HepG2 (cell line): Measurements from ENCODE around the gene LTB4R2. TPM values are rescaled to one million over a fixed set of nuclear protein-coding genes. Genes with fewer than 3 reads are reported as not detected.
A peak's percentile ranks its signal among the peaks of the same experiment; 100 is the strongest.

Source experiments
- IKZF4 ChIP-seq: sonication (generic); formaldehyde crosslinking; IDR thresholded peaks from 2 replicates; pipeline ENCODE4 v1.5.1; 2020; ENCODE audit warnings: borderline replicate concordance, mild to moderate bottlenecking, low read depth, missing genetic modification reagents; ENCODE audit errors: not compliant biosample characterization
- IRF1 ChIP-seq: sonication (generic); formaldehyde crosslinking; IDR thresholded peaks from 2 replicates; pipeline ENCODE4 v1.4.0; 2020; ENCODE audit warnings: low read depth, mild to moderate bottlenecking, missing genetic modification reagents
- IRX3 ChIP-seq: sonication (generic); formaldehyde crosslinking; IDR thresholded peaks from 2 replicates; pipeline ENCODE4 v1.8.1; 2023; ENCODE audit warnings: mild to moderate bottlenecking, low read depth, missing genetic modification reagents, borderline replicate concordance
- JDP2 ChIP-seq: sonication (generic); formaldehyde crosslinking; IDR thresholded peaks from 2 replicates; pipeline ENCODE4 v1.8.1; 2022; ENCODE audit warnings: missing genetic modification reagents, borderline replicate concordance
- KDM5A ChIP-seq: fragments of 200-600 bp; sonication (generic); IDR thresholded peaks from 2 replicates; pipeline ENCODE4 v1.7.0; 2018; ENCODE audit warnings: antibody characterized with exemption, mild to moderate bottlenecking, low read length, borderline replicate concordance
- KLF15 ChIP-seq: sonication (generic); formaldehyde crosslinking; IDR thresholded peaks from 2 replicates; pipeline ENCODE4 v1.8.1; 2023; ENCODE audit warnings: borderline replicate concordance, mild to moderate bottlenecking, inconsistent platforms, missing genetic modification reagents, mixed read lengths
- MTF1 ChIP-seq: sonication (generic); formaldehyde crosslinking; IDR thresholded peaks from 2 replicates; pipeline ENCODE4 v1.5.0; 2020; ENCODE audit warnings: missing genetic modification reagents
- MYNN ChIP-seq: sonication (generic); formaldehyde crosslinking; IDR thresholded peaks from 2 replicates; pipeline ENCODE4 v1.4.0; 2020; ENCODE audit warnings: mild to moderate bottlenecking, low read depth, missing genetic modification reagents
- PHF8 ChIP-seq: sonication (generic); formaldehyde crosslinking; IDR thresholded peaks from 2 replicates; pipeline ENCODE4 v1.5.0; 2020; ENCODE audit warnings: missing genetic modification reagents
- POGZ ChIP-seq: sonication (generic); formaldehyde crosslinking; IDR thresholded peaks from 2 replicates; pipeline ENCODE4 v1.4.0; 2020; ENCODE audit warnings: mild to moderate bottlenecking, missing genetic modification reagents
- SAP130 ChIP-seq: IDR thresholded peaks from 2 replicates; pipeline ENCODE4 v1.6.1; 2016; ENCODE audit warnings: low read depth
- SP5 ChIP-seq: IDR thresholded peaks from 2 replicates; pipeline ENCODE4 v1.6.1; 2016; ENCODE audit warnings: low read depth, borderline replicate concordance
- ZBTB39 ChIP-seq: sonication (generic); formaldehyde crosslinking; IDR thresholded peaks from 2 replicates; pipeline ENCODE4 v1.5.0; 2020; ENCODE audit warnings: missing genetic modification reagents
- ZFP36 ChIP-seq: fragments of 150-350 bp; IDR thresholded peaks from 2 replicates; pipeline ENCODE4 v1.6.1; 2018; ENCODE audit warnings: borderline replicate concordance, low read length, low read depth; ENCODE audit not compliant: partially characterized antibody
- ZHX2 ChIP-seq, 2 experiments: sonication (generic) in 1 of 2; formaldehyde crosslinking in 1 of 2; IDR thresholded peaks; 2 replicates each; pipeline versions ENCODE4 v1.6.1 to v1.9.0; 2014 to 2022; ENCODE audit warnings: antibody characterized with exemption in 1 of 2, borderline replicate concordance in 1 of 2, inconsistent platforms in 1 of 2, low read depth in 1 of 2, missing genetic modification reagents in 1 of 2
- ZNF12 ChIP-seq: sonication (generic); formaldehyde crosslinking; IDR thresholded peaks from 2 replicates; pipeline ENCODE4 v1.5.0; 2020; ENCODE audit warnings: missing genetic modification reagents
- ZNF205 ChIP-seq: IDR thresholded peaks from 2 replicates; pipeline ENCODE4 v1.6.1; 2018; ENCODE audit warnings: missing biosample characterization, missing genetic modification reagents
- ZNF558 ChIP-seq: sonication (generic); formaldehyde crosslinking; IDR thresholded peaks from 2 replicates; pipeline ENCODE4 v1.9.0; 2022; ENCODE audit warnings: mild to moderate bottlenecking, missing genetic modification reagents, borderline replicate concordance
- ZNF567 ChIP-seq: sonication (generic); formaldehyde crosslinking; IDR thresholded peaks from 2 replicates; pipeline ENCODE4 v1.8.1; 2023; ENCODE audit warnings: mild to moderate bottlenecking, missing genetic modification reagents, borderline replicate concordance
- ZNF652 ChIP-seq: IDR thresholded peaks from 2 replicates; pipeline ENCODE4 v1.6.1; 2016; ENCODE audit warnings: low read depth, borderline replicate concordance
- polyA plus RNA-seq, 8 experiments: library from polyadenylated mRNA; depleted of rRNA in 3 of 8; stranded (reverse) in 7 of 8; unstranded in 1 of 8; fragments of >200 nt; fragmentation: Illumina TruSeq in 4 of 8; extraction: Trizol in 4 of 8; gene quantifications; 2 replicates each; pipeline versions ENCODE4 v1.2.1 to v1.2.3, GENCODE V29; 2011 to 2016; ENCODE audit warnings: low read depth in 4 of 8, missing spikeins in 1 of 8, mixed read lengths in 1 of 8; ENCODE audit not compliant: insufficient read depth in 1 of 8
- total RNA-seq, 5 experiments: library from RNA; depleted of rRNA; stranded (reverse); fragments of >200 nt; fragmentation: Illumina TruSeq; extraction: Trizol; gene quantifications; 2 replicates each; pipeline ENCODE4 v1.2.3, GENCODE V29; 2016; ENCODE audit warnings: low read depth in 1 of 5

Gene LTB4R2
- total and polyA plus RNA-seq, 2 of the 13 experiments (the other 11 are each of a cell fraction or from before 2014, with no cell fraction given): 3.9 to 6.9 TPM

- TF ChIP-seq ZBTB39 (CRISPR knock-in tag) (peak; percentile 95; the same call in 1 of the 2 replicates), ZFP36 (no peak), POGZ (no peak; the same call in 1 of the 2 replicates), SP5 (CRISPR knock-in tag) (peak; percentile 36), MYNN (CRISPR knock-in tag) (no peak; the same call in none of the 2 replicates), ZNF205 (0 out of 2 replicates have a peak, but pooled peaks have one; percentile 58), SAP130 (CRISPR knock-in tag) (peak; percentile 71), KLF15 (peak; percentile 91), IRF1 (0 out of 2 replicates have a peak, but pooled peaks have one; percentile 70), ZNF567 (CRISPR knock-in tag) (peak; percentile 0), IKZF4 (CRISPR knock-in tag) (peak; percentile 56), KDM5A (no peak), ZNF558 (peak; percentile 92; the same call in 1 of the 2 replicates), MTF1 (no peak), JDP2 (CRISPR knock-in tag) (peak; percentile 87; the same call in 1 of the 2 replicates), ZNF652 (CRISPR knock-in tag) (peak; percentile 7; the same call in 1 of the 2 replicates), ZNF12 (peak; percentile 88), IRX3 (CRISPR knock-in tag) (peak; percentile 93; the same call in 1 of the 2 replicates), ZHX2 (IDR thresholded peaks at IDR 0.05; ENCODE audit: low read depth) (peak; percentile 22; the same call in 1 of the 2 replicates), ZHX2 (CRISPR knock-in tag; IDR thresholded peaks at IDR 0.05; ENCODE audit: borderline replicate concordance) (no peak), PHF8 (CRISPR knock-in tag) (peak; percentile 61)
Measured at GRCh38 chr14:24332268-24332993, 22.5 kb downstream of the LTB4R2 start (continued).
